SU-DHL-6 (cell line): ENCODE data around the gene ARAF.

Experiments used
- CTCF ChIP-seq: fragments of 200-600 bp; sonication (generic); IDR thresholded peaks from one replicate; pipeline ENCODE4 v1.5.1; 2017; ENCODE audit warnings: antibody characterized with exemption, mild to moderate bottlenecking, low read length, moderate library complexity; ENCODE audit not compliant: insufficient read depth, poor library complexity, severe bottlenecking
- EZH2phosphoT487 ChIP-seq: fragments of 200-600 bp; sonication (generic), shearing (Covaris generic); conservative IDR thresholded peaks from 2 replicates; pipeline ENCODE4 v1.6.1; 2018; ENCODE audit warnings: mild to moderate bottlenecking, antibody characterized with exemption, low read length, moderate library complexity, mixed read lengths

GRCh38 chrX:47596256-47596655 is 35.3 kb downstream of the ARAF start:
- TF ChIP-seq CTCF: no peak
- no peak for TF ChIP-seq EZH2phosphoT487
